Vagina (tissue), 2 donors: ENCODE data around the gene SHISA6. TPM values are rescaled to one million over a fixed set of nuclear protein-coding genes. Genes with fewer than 3 reads are reported as not detected.

Experiments
- DNase-seq, 2 donors: peaks; one replicate each; pipeline ENCODE4 v3.0.0-alpha.2; 2017; ENCODE audit errors: extremely low spot score in 2 of 2
- H3K27ac ChIP-seq: fragments of 200-600 bp; sonication (generic); one replicate; pipeline ENCODE4 v1.5.1; 2019
- H3K27me3 ChIP-seq: fragments of 200-600 bp; sonication (generic); one replicate; pipeline ENCODE4 v1.5.1; 2019
- H3K36me3 ChIP-seq, 2 donors: fragments of 200-600 bp; sonication (generic); one replicate each; pipeline ENCODE4 v1.5.1; 2017 to 2019
- H3K4me1 ChIP-seq: fragments of 200-600 bp; sonication (generic); one replicate; pipeline ENCODE4 v1.5.1; 2019
- H3K4me3 ChIP-seq, 2 donors: fragments of 200-600 bp; sonication (generic); 1 replicate in 1 of 2; 2 replicates in 1 of 2; pipeline ENCODE4 v1.5.1; 2016 to 2019
- H3K9me3 ChIP-seq: fragments of 200-600 bp; sonication (generic); one replicate; pipeline ENCODE4 v1.5.1; 2019
- CTCF ChIP-seq, 3 experiments: fragments of 450-650 bp in 2 of 3; fragments of 200-600 bp in 1 of 3; sonication (generic) in 1 of 3; IDR thresholded peaks; one replicate each; pipeline ENCODE4 v1.5.1; 2017 to 2019; ENCODE audit warnings: antibody characterized with exemption in 3 of 3, mild to moderate bottlenecking in 2 of 3, moderate library complexity in 2 of 3
- POLR2A ChIP-seq, 2 donors: fragments of 450-650 bp; IDR thresholded peaks; one replicate each; pipeline ENCODE4 v1.6.1; 2017; ENCODE audit warnings: antibody characterized with exemption in 2 of 2, mild to moderate bottlenecking in 2 of 2, moderate library complexity in 2 of 2
- POLR2AphosphoS5 ChIP-seq, 2 donors: sonication (generic); formaldehyde crosslinking; IDR thresholded peaks; one replicate each; pipeline ENCODE4 v1.9.0; 2017; ENCODE audit warnings: antibody characterized with exemption in 2 of 2, mild to moderate bottlenecking in 2 of 2, low read depth in 1 of 2; ENCODE audit not compliant: insufficient read depth in 1 of 2
- intact Hi-C: fragments of 100-400 bp; cut with DNase I; formaldehyde crosslinking; loops from one replicate; pipeline ENCODE4 v1.15.1; 2023
- total RNA-seq: library from RNA; depleted of rRNA; stranded (reverse); fragments of >200 nt; gene quantifications from one replicate; pipeline ENCODE4 v1.2.3, GENCODE V29; 2016

The SHISA6 gene
- total RNA-seq, 1 donor from 2014 or later, result 1.5 TPM

DNA sequence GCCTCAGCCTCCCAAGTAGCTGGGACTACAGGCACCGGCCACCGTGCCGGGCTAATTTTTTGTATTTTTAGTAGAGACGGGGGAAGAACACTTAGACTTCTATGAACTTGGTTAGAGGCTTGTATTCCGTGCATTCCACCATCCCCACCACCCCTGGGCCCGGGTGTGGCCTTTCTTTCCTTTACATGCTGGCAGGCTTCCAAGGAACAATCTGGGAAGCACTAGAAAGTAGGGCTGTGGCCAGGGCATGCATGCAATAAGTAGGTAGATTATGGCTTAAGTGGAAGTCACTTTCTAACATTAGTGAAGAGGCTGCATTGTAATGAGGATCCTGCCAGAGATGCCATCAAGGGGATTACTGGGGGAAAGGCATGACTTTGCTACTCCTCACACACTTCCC is 171.6 kb downstream of the SHISA6 start:
- no peaks in the 10 kb centered on the region for H3K27me3 ChIP-seq
- TF ChIP-seq CTCF (IDR thresholded peaks at IDR 0.05) (no peak), POLR2A (IDR thresholded peaks at IDR 0.05) (no peak), POLR2AphosphoS5 (IDR thresholded peaks at IDR 0.05; ENCODE audit: insufficient read depth in 1 of 2, low read depth in 1 of 2) (no peak)
- H3K27ac ChIP-seq, result no peak overlapping the region
- no peaks in the 10 kb centered on the region for H3K36me3 ChIP-seq
- no peaks in the 10 kb centered on the region for H3K4me1 ChIP-seq
- no peak for DNase-seq
- intact Hi-C loops, result no loop called here
- no peaks in the 10 kb centered on the region for H3K9me3 ChIP-seq
- H3K4me3 ChIP-seq, result no peak overlapping the region

- intact Hi-C loops, result no loop called here
- H3K4me1 ChIP-seq, result no peaks in the 10 kb centered on the region
- H3K36me3 ChIP-seq, result no peaks in the 10 kb centered on the region
- H3K27me3 ChIP-seq, result no peaks in the 10 kb centered on the region
- no peaks in the 10 kb centered on the region for H3K9me3 ChIP-seq
- H3K4me3 ChIP-seq, result no peak overlapping the region
- no peak for DNase-seq
- H3K27ac ChIP-seq, result no peak overlapping the region
- no peak for TF ChIP-seq POLR2A (IDR thresholded peaks at IDR 0.05)
- TF ChIP-seq POLR2AphosphoS5 (IDR thresholded peaks at IDR 0.05; ENCODE audit: insufficient read depth in 1 of 2, low read depth in 1 of 2), result no peak
- no peak for TF ChIP-seq CTCF (IDR thresholded peaks at IDR 0.05)
Observed at GRCh38 chr17:11418342-11418741, 177.3 kb downstream of the SHISA6 start.

DNA sequence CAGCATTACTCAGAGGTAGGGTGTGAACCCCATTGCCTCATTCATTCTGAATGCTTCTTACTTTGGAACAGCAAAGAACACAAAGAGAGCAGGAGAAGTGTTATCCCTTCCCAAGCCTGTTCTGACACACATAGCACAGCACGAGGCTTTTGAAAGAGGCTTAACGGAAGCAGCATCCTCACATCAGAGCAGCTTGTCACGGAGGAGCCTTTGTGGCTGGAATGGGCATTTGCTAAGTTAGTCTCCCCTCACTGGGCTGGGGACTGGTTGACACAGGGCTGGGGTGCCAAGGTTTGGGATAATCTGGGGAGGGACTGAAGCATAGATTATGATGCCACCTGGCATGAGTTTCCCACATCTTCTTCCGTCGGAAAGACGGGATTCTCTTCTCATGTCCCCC is 189.7 kb downstream of the SHISA6 start:
- Histone ChIP-seq H3K4me1 (no peaks in the 10 kb centered on the region), H3K9me3 (no peaks in the 10 kb centered on the region), H3K27me3 (no peaks in the 10 kb centered on the region), H3K36me3 (no peaks in the 10 kb centered on the region), H3K4me3 (no peak overlapping the region), H3K27ac (no peak overlapping the region)
- TF ChIP-seq POLR2AphosphoS5 (IDR thresholded peaks at IDR 0.05; ENCODE audit: insufficient read depth in 1 of 2, low read depth in 1 of 2) (no peak), POLR2A (IDR thresholded peaks at IDR 0.05) (no peak), CTCF (IDR thresholded peaks at IDR 0.05) (no peak)
- intact Hi-C loops, result no loop called here
- peak in 1 of 2 donors; percentile 56 for DNase-seq

GRCh38 chr17:11438673-11439072 is 197.7 kb downstream of the SHISA6 start:
- Histone ChIP-seq H3K27me3 (no peaks in the 10 kb centered on the region), H3K27ac (no peak overlapping the region), H3K36me3 (no peaks in the 10 kb centered on the region), H3K9me3 (no peaks in the 10 kb centered on the region), H3K4me1 (no peaks in the 10 kb centered on the region), H3K4me3 (no peak overlapping the region)
- TF ChIP-seq POLR2A (IDR thresholded peaks at IDR 0.05), result no peak
- intact Hi-C loops, result no loop called here
- no peak for DNase-seq

DNA sequence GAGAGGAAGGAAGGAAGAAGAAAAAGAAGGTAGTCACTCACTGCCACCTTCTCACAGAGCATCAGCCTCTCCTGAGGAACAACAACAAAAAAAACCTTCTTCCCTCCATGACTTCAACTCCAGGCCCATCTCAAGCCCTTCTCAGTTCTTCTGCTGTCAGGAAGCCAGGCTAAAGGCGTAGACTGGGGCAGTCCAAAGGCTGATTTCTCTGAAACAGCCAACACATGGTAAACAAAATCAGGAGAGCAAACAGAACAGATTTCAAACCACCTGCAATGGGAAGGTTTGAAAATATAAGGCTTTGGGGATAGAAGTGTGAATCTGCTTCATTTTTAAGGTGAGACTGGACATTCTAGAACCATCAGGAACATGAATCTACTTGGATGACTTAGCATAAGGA is 200.0 kb downstream of the SHISA6 start:
- no peaks in the 10 kb centered on the region for H3K27me3 ChIP-seq
- intact Hi-C loops, result no loop called here
- no peak for DNase-seq
- H3K36me3 ChIP-seq, result no peaks in the 10 kb centered on the region
- H3K4me1 ChIP-seq, result no peaks in the 10 kb centered on the region
- no peaks in the 10 kb centered on the region for H3K9me3 ChIP-seq
- H3K4me3 ChIP-seq, result no peak overlapping the region
- TF ChIP-seq POLR2AphosphoS5 (IDR thresholded peaks at IDR 0.05; ENCODE audit: insufficient read depth in 1 of 2, low read depth in 1 of 2) (no peak), POLR2A (IDR thresholded peaks at IDR 0.05) (no peak), CTCF (IDR thresholded peaks at IDR 0.05) (no peak)
- no peak overlapping the region for H3K27ac ChIP-seq

DNA sequence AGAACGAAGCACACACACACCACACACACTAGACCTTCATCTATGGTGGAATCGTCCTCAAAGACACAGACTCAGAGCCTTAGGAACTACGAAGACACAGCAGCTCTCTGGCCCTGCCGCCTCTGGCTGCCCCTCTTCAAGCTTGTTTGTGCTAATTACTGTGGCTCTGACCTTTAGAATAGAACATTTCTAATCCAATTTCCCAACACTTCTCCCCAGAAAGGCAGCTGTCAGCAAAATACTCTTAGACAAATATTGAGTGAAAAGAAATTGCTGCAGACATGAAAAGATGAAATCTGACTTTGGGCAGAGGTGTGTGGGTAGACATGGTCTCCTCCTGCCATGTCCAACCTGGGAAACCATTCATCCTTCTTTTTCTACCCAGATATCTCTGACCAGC is 205.3 kb downstream of the SHISA6 start:
- no peak overlapping the region for H3K4me3 ChIP-seq
- TF ChIP-seq POLR2AphosphoS5 (IDR thresholded peaks at IDR 0.05; ENCODE audit: insufficient read depth in 1 of 2, low read depth in 1 of 2), result no peak
- TF ChIP-seq POLR2A (IDR thresholded peaks at IDR 0.05), result no peak
- no peak for TF ChIP-seq CTCF (IDR thresholded peaks at IDR 0.05)
- no peak for DNase-seq
- no peaks in the 10 kb centered on the region for H3K9me3 ChIP-seq
- H3K27ac ChIP-seq, result no peak overlapping the region
- intact Hi-C loops, result no loop called here
- H3K4me1 ChIP-seq, result no peaks in the 10 kb centered on the region
- no peaks in the 10 kb centered on the region for H3K36me3 ChIP-seq
- H3K27me3 ChIP-seq, result no peaks in the 10 kb centered on the region
